HFF-Myc (cell line): Measurements from ENCODE around the gene MINAR1.
"Not testable (repeated sequence)": the region's sequence is repeated elsewhere in the genome, so short reads cannot be mapped to it uniquely, and the experiment has no call there.

Source experiments
- DNase-seq: peaks from one replicate; pipeline ENCODE4 v3.0.0-alpha.2; 2011; ENCODE audit warnings: low read depth; ENCODE audit errors: extremely low read depth
- H3K4me3 ChIP-seq: replicated peaks from 2 replicates; pipeline ENCODE4 v1.5.1; 2011; ENCODE audit warnings: low read depth, mild to moderate bottlenecking, control low read depth, low read length
- CTCF ChIP-seq: IDR thresholded peaks from 2 replicates; pipeline ENCODE4 v1.5.1; 2012; ENCODE audit warnings: mild to moderate bottlenecking, low read depth, low read length, control low read depth; ENCODE audit errors: missing control alignments

Gene MINAR1

GRCh38 chr15:79412429-79412828 lies 19.7 kb upstream of the MINAR1 start:
- no peak for DNase-seq
- H3K4me3 ChIP-seq = no peak overlapping the region
- TF ChIP-seq CTCF = no peak

- DNase-seq = no peak
- no peak for TF ChIP-seq CTCF
- H3K4me3 ChIP-seq = no peak overlapping the region
Observed at GRCh38 chr15:79416876-79417275, 15.3 kb upstream of the MINAR1 start.

GRCh38 chr15:79418693-79419279 lies 13.3 kb upstream of the MINAR1 start:
- no peak overlapping the region for H3K4me3 ChIP-seq
- no peak for DNase-seq
- no peak for TF ChIP-seq CTCF

- DNase-seq = no peak
- no peak for TF ChIP-seq CTCF
- no peak overlapping the region for H3K4me3 ChIP-seq
Observed at GRCh38 chr15:79425591-79426295, 6.4 kb upstream of the MINAR1 start.

- H3K4me3 ChIP-seq, DNase-seq: not testable (repeated sequence)
Observed at GRCh38 chr15:79426899-79427298, 5.2 kb upstream of the MINAR1 start.

GRCh38 chr15:79427781-79428598 lies 4.1 kb upstream of the MINAR1 start:
- no peak for TF ChIP-seq CTCF
- DNase-seq = no peak
- no peak overlapping the region for H3K4me3 ChIP-seq
